ENCODE results near the gene SPEN. TPM values are rescaled to one million over a fixed set of nuclear protein-coding genes. Genes with fewer than 3 reads are reported as not detected.
"Not testable (repeated sequence)": the region's sequence is repeated elsewhere in the genome, so short reads cannot be mapped to it uniquely, and the experiment has no call there.

SPEN gene
- total and polyA plus RNA-seq, 12 donors = 16.4 to 51.2 (median 30.7) TPM

DNA sequence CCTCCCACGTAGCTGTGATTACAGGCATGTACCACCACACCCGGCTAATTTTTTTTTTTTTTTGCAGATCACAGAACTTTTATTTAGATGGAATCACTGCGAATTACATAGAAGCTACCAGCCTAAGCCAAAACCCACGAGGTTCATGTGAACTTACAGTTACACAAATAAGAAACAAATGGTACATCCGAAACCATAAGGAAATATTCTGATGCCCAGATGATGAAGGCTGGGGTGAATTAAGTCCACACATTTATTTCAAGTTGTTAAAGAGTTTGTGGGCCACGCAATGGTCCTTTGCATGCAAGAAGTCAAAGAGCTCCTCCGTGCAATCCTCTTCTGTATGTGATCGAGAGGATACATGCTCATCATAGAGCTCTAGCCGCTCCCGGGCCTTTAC is 40.4 kb upstream of the SPEN start:
- H3K27ac ChIP-seq = no peak overlapping the region
- H3K27me3 ChIP-seq = no peaks in the 10 kb centered on the region
- DNase-seq = no peak
- no peaks in the 10 kb centered on the region for H3K4me1 ChIP-seq (replicated peaks in 1 of 2)
- H3K9me3 ChIP-seq (replicated peaks in 1 of 3) = no peaks in the 10 kb centered on the region
- TF ChIP-seq POLR2A (IDR thresholded peaks at IDR 0.05) = no peak
- TF ChIP-seq, protein P1, sequence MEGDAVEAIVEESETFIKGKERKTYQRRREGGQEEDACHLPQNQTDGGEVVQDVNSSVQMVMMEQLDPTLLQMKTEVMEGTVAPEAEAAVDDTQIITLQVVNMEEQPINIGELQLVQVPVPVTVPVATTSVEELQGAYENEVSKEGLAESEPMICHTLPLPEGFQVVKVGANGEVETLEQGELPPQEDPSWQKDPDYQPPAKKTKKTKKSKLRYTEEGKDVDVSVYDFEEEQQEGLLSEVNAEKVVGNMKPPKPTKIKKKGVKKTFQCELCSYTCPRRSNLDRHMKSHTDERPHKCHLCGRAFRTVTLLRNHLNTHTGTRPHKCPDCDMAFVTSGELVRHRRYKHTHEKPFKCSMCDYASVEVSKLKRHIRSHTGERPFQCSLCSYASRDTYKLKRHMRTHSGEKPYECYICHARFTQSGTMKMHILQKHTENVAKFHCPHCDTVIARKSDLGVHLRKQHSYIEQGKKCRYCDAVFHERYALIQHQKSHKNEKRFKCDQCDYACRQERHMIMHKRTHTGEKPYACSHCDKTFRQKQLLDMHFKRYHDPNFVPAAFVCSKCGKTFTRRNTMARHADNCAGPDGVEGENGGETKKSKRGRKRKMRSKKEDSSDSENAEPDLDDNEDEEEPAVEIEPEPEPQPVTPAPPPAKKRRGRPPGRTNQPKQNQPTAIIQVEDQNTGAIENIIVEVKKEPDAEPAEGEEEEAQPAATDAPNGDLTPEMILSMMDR (IDR thresholded peaks at IDR 0.05) = no peak
- no peaks in the 10 kb centered on the region for H3K36me3 ChIP-seq (replicated peaks in 1 of 2)
- 89 to 91% (median 91%) methylated on average over 10 of the region's 10 CpGs for WGBS, 4 donors
- intact Hi-C loops (cut with DNase I) = no loop called here
- H3K4me3 ChIP-seq = no peak overlapping the region

DNA sequence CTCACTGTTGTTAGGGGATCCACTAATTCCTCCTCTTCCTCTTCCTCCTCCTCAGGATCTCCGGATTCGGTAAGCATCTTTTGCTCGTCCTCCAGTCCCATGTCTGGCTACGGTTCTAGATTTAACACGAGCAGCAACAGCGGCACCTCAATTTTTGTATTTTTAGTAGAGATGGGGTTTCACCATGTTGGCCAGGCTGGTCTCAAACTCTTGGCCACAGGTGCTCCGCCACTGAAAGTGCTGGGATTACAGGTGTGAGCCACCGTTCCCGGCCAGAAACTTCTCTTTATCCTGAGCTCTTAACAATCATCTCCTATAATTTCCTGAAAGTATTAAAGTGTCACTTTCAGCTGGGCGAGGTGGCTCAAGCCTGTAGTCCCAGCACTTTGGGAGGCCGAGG is 40.0 kb upstream of the SPEN start, which contains the start of gene UQCRHL:
UQCRHL (minus strand) TSS at position 101 of the 400 bp plus-strand sequence; CDS start at position 101, 0 bp downstream.
- H3K4me1 ChIP-seq (replicated peaks in 1 of 2); H3K27me3 ChIP-seq; intact Hi-C loops (cut with DNase I); H3K27ac ChIP-seq; H3K9me3 ChIP-seq (replicated peaks in 1 of 3); H3K36me3 ChIP-seq (replicated peaks in 1 of 2); DNase-seq; H3K4me3 ChIP-seq: not testable (repeated sequence)
- WGBS, 4 donors = 89 to 92% (median 91%) methylated on average over 11 of the region's 11 CpGs

DNA sequence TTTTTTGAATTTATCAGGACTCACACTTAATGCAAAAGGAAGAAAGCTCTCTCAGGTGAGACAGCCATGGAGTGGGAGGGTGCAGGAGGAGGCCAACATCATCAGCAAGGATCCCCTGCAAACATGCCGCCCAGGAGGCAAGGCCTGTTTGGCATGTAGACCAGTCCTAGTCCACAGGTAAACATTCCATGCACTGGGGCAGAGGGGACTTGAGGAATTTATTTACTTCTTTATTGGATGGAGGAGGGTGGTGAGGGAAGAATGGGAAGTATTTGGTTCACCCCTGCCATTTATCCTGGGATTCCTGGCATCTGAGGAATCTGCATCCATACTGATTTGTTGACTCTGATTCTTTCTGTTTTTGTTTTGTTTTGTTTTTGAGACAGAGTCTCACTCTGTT is 38.6 kb upstream of the SPEN start:
- Histone ChIP-seq H3K4me1 (replicated peaks in 1 of 2) (no peaks in the 10 kb centered on the region), H3K27me3 (no peaks in the 10 kb centered on the region), H3K27ac (no peak overlapping the region), H3K4me3 (no peak overlapping the region), H3K9me3 (replicated peaks in 1 of 3) (no peaks in the 10 kb centered on the region), H3K36me3 (replicated peaks in 1 of 2) (no peaks in the 10 kb centered on the region)
- 89 to 100% (median 100%) methylated on average over 1 of the region's 1 CpG for WGBS, 4 donors
- DNase-seq = no peak
- intact Hi-C loops (cut with DNase I) = no loop called here
- TF ChIP-seq, protein P1 (IDR thresholded peaks at IDR 0.05) = no peak
- TF ChIP-seq POLR2A (IDR thresholded peaks at IDR 0.05) = no peak

DNA sequence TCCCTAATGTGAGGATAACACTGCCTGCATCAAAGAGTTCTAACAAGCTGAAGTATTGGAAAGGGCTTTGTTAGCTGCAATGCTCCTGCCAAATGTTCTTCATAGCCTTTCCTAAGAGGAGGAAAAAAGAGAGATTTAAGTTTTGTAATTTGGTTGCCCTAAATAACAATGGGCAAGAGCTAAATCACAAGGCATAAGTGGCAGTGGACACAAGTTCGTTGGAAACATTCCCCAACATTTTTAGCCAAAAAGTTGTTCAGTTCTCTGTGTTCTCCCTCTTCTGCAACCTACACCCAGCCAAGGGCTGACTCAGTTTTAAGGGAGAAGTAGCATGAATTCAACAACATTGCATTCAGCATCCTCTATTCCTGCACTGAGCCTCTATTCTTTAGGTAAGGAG is 37.4 kb upstream of the SPEN start:
- H3K27me3 ChIP-seq = no peaks in the 10 kb centered on the region
- no peaks in the 10 kb centered on the region for H3K36me3 ChIP-seq (replicated peaks in 1 of 2)
- intact Hi-C loops (cut with DNase I) = loop anchor here in 1 of 2 donors (5.0 kb wide), 1 partner anchor 182 kb away; no protein-coding TSS in a partner anchor
- DNase-seq = no peak
- H3K27ac ChIP-seq = no peak overlapping the region
- no peak overlapping the region for H3K4me3 ChIP-seq
- TF ChIP-seq, protein P1 (IDR thresholded peaks at IDR 0.05) = no peak
- TF ChIP-seq POLR2A (IDR thresholded peaks at IDR 0.05) = no peak
- WGBS, 4 donors = 38 to 62% (median 60%) methylated on average over 1 of the region's 1 CpG
- no peaks in the 10 kb centered on the region for H3K9me3 ChIP-seq (replicated peaks in 1 of 3)
- H3K4me1 ChIP-seq (replicated peaks in 1 of 2) = no peaks in the 10 kb centered on the region

- Histone ChIP-seq H3K9me3 (replicated peaks in 1 of 3) (no peaks in the 10 kb centered on the region), H3K27ac (no peak overlapping the region), H3K27me3 (no peaks in the 10 kb centered on the region), H3K36me3 (replicated peaks in 1 of 2) (no peaks in the 10 kb centered on the region), H3K4me1 (replicated peaks in 1 of 2) (peaks cover 0 to 6% of the 10 kb centered on the region in 2 donors), H3K4me3 (no peak overlapping the region)
- DNase-seq = no peak
- TF ChIP-seq, protein P1 (IDR thresholded peaks at IDR 0.05) = no peak
- TF ChIP-seq POLR2A (IDR thresholded peaks at IDR 0.05) = no peak
- intact Hi-C loops (cut with DNase I) = loop anchor here in 1 of 2 donors (5.0 kb wide), 1 partner anchor 176 kb away; no protein-coding TSS in a partner anchor
- WGBS, 4 donors = 76 to 94% (median 84%) methylated on average over 5 of the region's 5 CpGs
Observed at GRCh38 chr1:15816674-15817073, 30.8 kb upstream of the SPEN start.
